AG10803 (cell line): ENCODE data around the gene LCE1F.
A peak's percentile ranks its signal among the peaks of the same experiment; 100 is the strongest.

Experiments used
- DNase-seq: peaks from one replicate; pipeline ENCODE4 v3.0.0; 2010; ENCODE audit warnings: low read depth
- H3K4me3 ChIP-seq: 2 replicates; pipeline ENCODE4 v1.5.1; 2011; ENCODE audit warnings: mild to moderate bottlenecking, low read length, control low read depth
- CTCF ChIP-seq: conservative IDR thresholded peaks from 2 replicates; pipeline ENCODE4 v1.5.1; 2011; ENCODE audit warnings: mild to moderate bottlenecking, low read length, control low read depth, inconsistent platforms

The LCE1F gene

DNA sequence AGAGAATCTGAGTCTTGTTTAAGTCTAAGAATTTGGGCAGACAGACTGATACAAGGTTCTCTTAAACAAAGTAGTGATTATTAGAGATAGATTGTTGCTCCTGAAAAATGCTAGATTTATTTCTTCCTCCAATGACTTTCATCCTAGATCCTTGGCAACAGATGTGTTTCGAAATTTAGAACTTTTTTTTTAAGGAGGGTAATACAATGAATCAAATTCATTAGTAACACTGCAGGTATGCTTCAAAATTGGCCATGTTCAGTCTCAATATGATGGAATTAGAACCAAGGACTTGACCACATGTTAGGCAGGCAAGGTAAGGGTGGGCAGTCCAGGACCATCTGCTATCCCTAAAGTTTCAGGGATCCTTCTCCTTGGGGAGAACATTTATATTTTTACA is 4.5 kb upstream of the LCE1F start:
- no peak for TF ChIP-seq CTCF
- DNase-seq, result peak; percentile 25
- no peak overlapping the region for H3K4me3 ChIP-seq

- H3K4me3 ChIP-seq, result no peak overlapping the region
- no peak for TF ChIP-seq CTCF
- DNase-seq, result no peak
These were observed 1.4 kb downstream of the LCE1F start for GRCh38 chr1:152776361-152776760.

- peak; percentile 29; the same call in 1 of the 2 replicates for TF ChIP-seq CTCF
- peak; percentile 7 for DNase-seq
- no peak overlapping the region for H3K4me3 ChIP-seq
These were observed 2.7 kb downstream of the LCE1F start for GRCh38 chr1:152777510-152778137.

GRCh38 chr1:152783095-152783494 is 8.2 kb downstream of the LCE1F start:
- no peak overlapping the region for H3K4me3 ChIP-seq
- TF ChIP-seq CTCF, result no peak
- DNase-seq, result no peak

- TF ChIP-seq CTCF, result no peak
- DNase-seq, result no peak
- no peak within 1 kb of the TSS for H3K4me3 ChIP-seq
These were observed 11.1 kb downstream of the LCE1F start, which contains the start of gene LCE1E for GRCh38 chr1:152786077-152786476. Gene LCE1E (plus strand): TSS chr1:152786257. CDS start chr1:152787300, 1,043 bp downstream.

- no peak overlapping the region for H3K4me3 ChIP-seq
- no peak for TF ChIP-seq CTCF
- DNase-seq, result no peak
These were observed 20.7 kb downstream of the LCE1F start for GRCh38 chr1:152795686-152796085.

- no peak for TF ChIP-seq CTCF
- no peak within 1 kb of the TSS for H3K4me3 ChIP-seq
- no peak for DNase-seq
These were observed 21.5 kb downstream of the LCE1F start, which contains the start of gene LCE1D for GRCh38 chr1:152796421-152796820. Gene LCE1D (plus strand): TSS chr1:152796721. CDS start chr1:152797795, 1,074 bp downstream.
